Fibroblast of mammary gland (primary cell): Measurements from ENCODE around the gene MGAT4A.
"Not testable (repeated sequence)": the region's sequence is repeated elsewhere in the genome, so short reads cannot be mapped to it uniquely, and the experiment has no call there.

Experiments used
- DNase-seq: peaks from one replicate; pipeline ENCODE4 v3.0.0-alpha.2; 2010; ENCODE audit warnings: low read depth
- H3K4me3 ChIP-seq: 2 replicates; pipeline ENCODE4 v1.5.1; 2011; ENCODE audit warnings: low read depth, mild to moderate bottlenecking, low read length, moderate library complexity; ENCODE audit not compliant: control insufficient read depth
- TF ChIP-seq, protein P1 (sequence below): conservative IDR thresholded peaks from 2 replicates; pipeline ENCODE4 v1.5.1; 2011; ENCODE audit warnings: low read depth, low read length, inconsistent platforms; ENCODE audit not compliant: control insufficient read depth, insufficient read depth

Gene MGAT4A

DNA sequence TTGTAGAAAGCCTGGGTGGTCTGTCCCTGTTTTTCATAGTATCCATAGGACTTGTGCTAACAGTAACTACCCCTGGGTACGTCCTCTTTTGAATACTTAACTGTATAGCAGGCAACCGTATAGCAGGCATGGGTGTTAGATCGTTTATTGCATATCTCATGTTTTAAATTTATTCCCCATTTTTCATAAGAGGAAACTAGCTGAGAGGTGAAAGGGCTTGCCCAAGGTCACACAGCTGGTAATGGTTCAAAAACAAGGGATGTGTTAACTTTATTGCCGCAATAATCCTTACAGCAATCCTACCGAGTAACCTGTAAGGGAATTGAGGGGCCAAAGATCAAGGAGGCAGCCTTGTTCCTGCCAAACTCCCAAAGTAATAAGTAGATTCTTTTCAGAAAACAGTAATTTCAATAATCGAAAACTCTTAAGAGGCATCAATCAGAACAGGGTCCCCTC is 990 bp upstream of the MGAT4A start:
- no peak for DNase-seq
- peak overlapping the region; percentile 28 for H3K4me3 ChIP-seq

DNA sequence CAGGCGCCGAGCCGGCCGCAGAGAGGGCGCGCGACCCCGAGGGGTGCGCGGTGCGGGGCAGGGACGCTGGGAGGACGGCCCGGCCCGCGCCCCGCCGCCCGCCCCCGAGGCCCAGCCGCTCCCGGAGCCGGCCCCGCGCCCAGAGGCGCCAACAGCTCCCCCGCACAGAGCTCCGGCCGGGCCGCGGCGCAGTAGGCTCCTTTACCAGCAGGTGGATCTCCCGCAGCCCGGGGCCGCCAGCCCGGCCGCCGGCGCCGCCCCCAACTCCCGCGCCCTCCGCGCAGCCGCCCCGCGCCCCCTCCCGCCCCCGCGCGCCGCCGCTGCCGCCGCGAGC is 258 bp downstream of the MGAT4A start:
- no peak for DNase-seq

More for the DNA sequence above, 990 bp upstream of the MGAT4A start:
- TF ChIP-seq, protein P1, sequence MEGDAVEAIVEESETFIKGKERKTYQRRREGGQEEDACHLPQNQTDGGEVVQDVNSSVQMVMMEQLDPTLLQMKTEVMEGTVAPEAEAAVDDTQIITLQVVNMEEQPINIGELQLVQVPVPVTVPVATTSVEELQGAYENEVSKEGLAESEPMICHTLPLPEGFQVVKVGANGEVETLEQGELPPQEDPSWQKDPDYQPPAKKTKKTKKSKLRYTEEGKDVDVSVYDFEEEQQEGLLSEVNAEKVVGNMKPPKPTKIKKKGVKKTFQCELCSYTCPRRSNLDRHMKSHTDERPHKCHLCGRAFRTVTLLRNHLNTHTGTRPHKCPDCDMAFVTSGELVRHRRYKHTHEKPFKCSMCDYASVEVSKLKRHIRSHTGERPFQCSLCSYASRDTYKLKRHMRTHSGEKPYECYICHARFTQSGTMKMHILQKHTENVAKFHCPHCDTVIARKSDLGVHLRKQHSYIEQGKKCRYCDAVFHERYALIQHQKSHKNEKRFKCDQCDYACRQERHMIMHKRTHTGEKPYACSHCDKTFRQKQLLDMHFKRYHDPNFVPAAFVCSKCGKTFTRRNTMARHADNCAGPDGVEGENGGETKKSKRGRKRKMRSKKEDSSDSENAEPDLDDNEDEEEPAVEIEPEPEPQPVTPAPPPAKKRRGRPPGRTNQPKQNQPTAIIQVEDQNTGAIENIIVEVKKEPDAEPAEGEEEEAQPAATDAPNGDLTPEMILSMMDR: no peak

DNA sequence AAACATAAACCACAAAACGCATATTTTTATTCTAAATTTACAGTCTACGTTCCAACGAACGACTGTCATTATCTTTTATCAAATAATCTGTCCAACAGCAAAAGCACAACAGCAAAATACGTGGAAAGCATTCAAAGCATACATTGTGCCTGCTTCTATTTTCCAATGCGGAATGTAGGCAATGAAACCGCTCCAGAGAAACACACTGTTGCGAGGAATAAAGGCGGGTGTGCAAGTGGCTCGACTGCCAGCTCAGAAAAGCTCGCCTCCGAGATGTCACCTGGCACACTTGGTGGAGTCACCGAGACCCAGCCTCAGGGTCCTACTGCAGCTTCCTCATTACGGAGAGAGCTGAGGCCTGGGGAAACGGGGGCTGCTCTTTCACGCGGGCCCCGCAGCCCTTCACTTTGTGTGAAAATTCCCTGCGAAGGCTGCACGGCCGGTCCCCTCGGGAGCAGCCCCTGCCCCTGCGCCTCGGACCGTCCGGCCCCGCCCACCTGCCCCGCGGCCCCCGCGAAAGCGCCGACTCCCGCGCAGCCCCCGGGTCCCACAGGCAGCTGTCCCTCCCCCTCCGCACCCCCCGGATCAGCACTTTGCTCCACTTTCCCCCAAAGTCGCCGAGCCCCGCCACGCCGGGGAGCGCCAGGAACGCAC is 752 bp downstream of the MGAT4A start:
- peak overlapping the region; percentile 3 for H3K4me3 ChIP-seq
- no peak for DNase-seq
- TF ChIP-seq, protein P1: no peak

More for the DNA sequence above, 258 bp downstream of the MGAT4A start:
- peak overlapping the region; percentile 3 for H3K4me3 ChIP-seq
- TF ChIP-seq, protein P1: no peak

DNA sequence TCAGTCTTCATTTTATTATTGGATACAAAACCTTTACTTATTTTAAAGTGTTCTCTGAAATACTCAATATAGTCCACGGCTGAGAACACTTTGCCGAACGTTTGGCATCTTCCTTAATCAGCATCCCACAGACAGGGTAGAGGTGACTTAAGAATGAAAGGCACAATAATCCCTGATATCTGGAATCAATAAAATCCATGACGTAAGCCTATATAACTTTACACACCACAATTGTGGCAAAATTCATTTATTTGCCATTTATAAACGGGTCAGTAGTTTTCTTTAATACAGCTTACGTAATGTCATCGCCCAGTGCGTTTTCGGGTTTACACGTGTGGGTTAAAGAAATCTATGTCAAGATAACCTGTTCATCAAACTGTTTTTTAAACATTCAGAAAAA is 1.3 kb downstream of the MGAT4A start:
- TF ChIP-seq, protein P1: no peak
- H3K4me3 ChIP-seq: no peak overlapping the region
- DNase-seq: peak; percentile 9

DNA sequence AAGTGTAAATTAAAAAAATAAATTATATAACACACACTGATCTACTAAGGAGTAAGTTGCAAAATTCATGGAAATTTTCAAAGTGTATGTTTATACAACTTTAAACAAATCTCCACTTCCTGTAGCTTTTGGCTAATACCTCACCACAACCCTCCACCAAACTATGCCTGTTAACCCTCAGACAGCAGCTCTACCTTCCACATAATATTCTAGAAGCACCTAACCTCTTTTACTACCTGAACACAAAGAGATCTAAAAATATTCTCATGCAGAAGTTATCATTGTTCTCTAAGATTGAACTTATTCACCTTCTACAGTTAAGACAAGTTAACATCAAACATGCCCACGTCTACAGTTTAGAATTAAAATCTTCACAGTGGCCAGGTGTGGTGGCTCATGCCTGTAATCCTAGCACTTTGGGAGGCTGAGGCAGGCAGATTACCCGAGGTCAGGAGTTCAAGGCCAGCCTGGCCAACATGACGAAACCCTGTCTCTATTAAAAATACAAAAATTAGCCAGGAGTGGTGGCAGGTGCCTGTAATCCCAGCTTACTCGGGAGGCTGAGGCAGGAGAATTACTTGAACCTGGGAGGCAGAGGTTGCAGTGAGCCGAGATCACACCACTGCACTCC is 2.7 kb downstream of the MGAT4A start:
- DNase-seq, H3K4me3 ChIP-seq: not testable (repeated sequence)

DNA sequence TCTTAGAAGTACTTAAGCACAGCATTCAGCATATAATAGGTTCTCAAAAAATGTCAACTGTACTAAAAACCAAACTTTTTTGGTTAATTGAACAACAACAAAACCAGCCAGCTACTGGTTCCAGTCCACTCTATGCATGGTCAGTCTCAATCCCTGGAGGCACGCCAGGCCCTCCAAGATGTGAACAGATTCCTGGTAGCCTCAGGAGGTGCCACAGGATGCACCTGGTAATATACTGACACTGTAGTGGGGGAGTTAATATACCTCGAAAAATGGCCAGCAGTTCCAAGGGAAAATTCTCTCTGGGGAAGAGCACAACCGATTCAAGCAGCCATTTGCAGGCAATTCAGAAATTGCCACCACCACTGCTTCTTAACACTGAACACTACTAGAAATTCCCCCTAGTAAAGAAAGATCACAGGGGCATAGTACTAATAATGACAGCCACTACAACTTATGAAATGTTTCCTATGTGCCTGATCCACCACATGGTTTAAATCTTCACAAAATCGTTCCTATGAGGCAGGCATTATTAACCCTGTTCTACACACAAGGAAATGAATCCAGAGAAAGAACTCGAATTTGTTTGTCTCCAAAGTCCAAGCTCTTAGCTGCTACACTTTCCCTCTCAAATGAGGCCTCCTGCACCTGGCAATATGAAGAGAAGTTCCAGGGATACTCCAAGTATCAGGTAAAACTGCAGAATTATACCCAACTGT is 3.4 kb downstream of the MGAT4A start:
- H3K4me3 ChIP-seq: no peak overlapping the region
- TF ChIP-seq, protein P1: no peak
- no peak for DNase-seq

DNA sequence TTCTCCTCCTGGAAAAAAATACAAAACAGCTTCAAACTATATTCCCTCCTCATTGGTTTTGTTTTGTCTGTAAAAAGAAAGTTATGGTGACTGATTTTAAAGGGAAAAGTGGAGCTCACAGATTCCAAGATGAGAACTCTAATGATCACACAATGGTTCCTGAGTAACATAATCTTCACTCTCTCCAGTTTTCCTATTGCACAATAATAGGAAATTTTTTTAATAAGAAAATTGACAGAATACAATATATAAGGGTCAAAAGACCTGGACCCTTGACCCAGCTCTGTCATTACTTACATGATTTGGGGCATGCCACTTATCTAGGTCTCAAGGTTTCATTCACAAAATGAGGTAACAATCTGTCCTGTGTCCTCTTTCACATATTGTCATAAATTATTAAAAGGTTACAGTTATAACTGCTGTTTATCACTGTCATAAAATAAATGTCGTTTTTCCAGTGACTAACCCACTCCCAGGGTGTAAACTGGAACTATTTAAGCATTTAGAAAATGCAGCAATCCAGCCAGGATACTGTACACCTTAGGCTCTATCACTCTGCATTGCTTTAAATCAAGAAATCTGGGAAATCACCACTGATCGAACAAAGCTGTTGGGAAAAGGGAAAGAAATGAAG is 4.1 kb downstream of the MGAT4A start:
- TF ChIP-seq, protein P1: no peak
- no peak overlapping the region for H3K4me3 ChIP-seq
- DNase-seq: no peak
